Tibial nerve (tissue), 3 donors: ENCODE results near the gene EIF4ENIF1.

ENCODE experiments used
- POLR2A ChIP-seq, 2 donors: fragments of 450-650 bp; IDR thresholded peaks; one replicate each; pipeline ENCODE4 v1.6.1; 2017; ENCODE audit warnings: antibody characterized with exemption in 2 of 2, mild to moderate bottlenecking in 2 of 2, moderate library complexity in 2 of 2
- TF ChIP-seq, protein P1 (sequence below), 5 experiments: fragments of 200-600 bp in 3 of 5; fragments of 450-650 bp in 2 of 5; sonication (generic) in 3 of 5; IDR thresholded peaks; one replicate each; pipeline ENCODE4 v1.5.1; 2016 to 2019; ENCODE audit warnings: antibody characterized with exemption in 5 of 5, mild to moderate bottlenecking in 3 of 5, moderate library complexity in 2 of 5

DNA sequence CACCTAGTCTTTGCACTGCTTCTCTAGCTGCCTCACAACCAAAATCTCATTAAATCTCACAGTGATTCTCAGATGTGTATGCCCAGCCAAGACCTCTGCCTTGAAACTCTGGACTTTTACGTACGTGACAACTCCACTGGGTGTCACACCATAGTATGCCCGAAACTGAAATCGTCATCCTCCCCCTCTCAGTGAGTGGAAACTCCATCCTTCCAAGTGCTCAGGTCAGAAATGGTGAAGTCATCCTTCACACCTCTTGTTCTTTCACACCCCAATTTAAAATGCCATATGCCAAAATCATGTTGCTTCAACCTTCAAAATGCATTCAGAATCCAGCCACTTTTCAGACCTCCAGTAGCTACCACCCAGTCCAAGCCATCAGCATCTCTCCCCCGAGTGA lies 49.2 kb upstream of the EIF4ENIF1 start:
- TF ChIP-seq POLR2A (IDR thresholded peaks at IDR 0.05): no peak
- TF ChIP-seq, protein P1, sequence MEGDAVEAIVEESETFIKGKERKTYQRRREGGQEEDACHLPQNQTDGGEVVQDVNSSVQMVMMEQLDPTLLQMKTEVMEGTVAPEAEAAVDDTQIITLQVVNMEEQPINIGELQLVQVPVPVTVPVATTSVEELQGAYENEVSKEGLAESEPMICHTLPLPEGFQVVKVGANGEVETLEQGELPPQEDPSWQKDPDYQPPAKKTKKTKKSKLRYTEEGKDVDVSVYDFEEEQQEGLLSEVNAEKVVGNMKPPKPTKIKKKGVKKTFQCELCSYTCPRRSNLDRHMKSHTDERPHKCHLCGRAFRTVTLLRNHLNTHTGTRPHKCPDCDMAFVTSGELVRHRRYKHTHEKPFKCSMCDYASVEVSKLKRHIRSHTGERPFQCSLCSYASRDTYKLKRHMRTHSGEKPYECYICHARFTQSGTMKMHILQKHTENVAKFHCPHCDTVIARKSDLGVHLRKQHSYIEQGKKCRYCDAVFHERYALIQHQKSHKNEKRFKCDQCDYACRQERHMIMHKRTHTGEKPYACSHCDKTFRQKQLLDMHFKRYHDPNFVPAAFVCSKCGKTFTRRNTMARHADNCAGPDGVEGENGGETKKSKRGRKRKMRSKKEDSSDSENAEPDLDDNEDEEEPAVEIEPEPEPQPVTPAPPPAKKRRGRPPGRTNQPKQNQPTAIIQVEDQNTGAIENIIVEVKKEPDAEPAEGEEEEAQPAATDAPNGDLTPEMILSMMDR (IDR thresholded peaks at IDR 0.05): no peak
